ENCODE data around the gene NFASC. TPM values are rescaled to one million over a fixed set of nuclear protein-coding genes. Genes with fewer than 3 reads are reported as not detected.

NFASC gene
- total RNA-seq, 1 donor from 2014 or later: 2.7 TPM

- DNase-seq (ENCODE audit: low spot score): no peak
- no peak for ATAC-seq
Observed at GRCh38 chr1:205032508-205032907, 161.8 kb downstream of the NFASC start.

- DNase-seq (ENCODE audit: low spot score) (peak; percentile 90), ATAC-seq (peak; percentile 81)
Observed at GRCh38 chr1:205037539-205037938, 166.9 kb downstream of the NFASC start.

DNA sequence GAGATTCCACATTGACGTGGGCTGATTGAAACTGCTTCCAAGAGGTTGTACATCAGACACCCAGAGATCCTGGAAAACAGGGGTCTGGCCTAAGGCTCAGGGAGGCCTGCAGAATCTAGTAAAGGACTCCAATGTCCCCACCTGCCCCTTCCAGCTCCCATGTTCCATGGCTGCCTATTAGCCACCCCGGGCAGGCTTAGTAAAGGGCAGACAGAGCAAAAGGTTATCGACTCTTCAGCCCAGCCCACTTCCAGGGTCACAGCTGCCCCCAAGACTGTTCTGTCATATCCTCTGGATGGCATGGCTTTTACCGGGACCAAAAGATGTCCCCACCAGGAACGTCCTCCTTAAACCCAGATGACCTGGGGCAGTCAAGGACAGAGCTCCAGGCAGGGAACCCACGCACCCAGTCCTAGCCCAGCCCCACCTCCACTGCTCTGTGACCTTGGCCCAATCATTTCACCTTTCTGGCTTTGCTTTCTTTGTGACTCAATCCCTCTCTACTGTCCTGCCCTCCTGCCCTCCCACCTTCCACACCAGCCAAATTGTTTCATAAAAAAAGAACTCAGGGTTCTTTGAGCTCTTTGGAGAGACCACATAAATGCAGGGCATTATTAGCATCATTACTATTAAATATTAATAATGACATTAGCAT, 167.6 kb downstream of the NFASC start:
- ATAC-seq (peak; percentile 71), DNase-seq (ENCODE audit: low spot score) (peak; percentile 78)

DNA sequence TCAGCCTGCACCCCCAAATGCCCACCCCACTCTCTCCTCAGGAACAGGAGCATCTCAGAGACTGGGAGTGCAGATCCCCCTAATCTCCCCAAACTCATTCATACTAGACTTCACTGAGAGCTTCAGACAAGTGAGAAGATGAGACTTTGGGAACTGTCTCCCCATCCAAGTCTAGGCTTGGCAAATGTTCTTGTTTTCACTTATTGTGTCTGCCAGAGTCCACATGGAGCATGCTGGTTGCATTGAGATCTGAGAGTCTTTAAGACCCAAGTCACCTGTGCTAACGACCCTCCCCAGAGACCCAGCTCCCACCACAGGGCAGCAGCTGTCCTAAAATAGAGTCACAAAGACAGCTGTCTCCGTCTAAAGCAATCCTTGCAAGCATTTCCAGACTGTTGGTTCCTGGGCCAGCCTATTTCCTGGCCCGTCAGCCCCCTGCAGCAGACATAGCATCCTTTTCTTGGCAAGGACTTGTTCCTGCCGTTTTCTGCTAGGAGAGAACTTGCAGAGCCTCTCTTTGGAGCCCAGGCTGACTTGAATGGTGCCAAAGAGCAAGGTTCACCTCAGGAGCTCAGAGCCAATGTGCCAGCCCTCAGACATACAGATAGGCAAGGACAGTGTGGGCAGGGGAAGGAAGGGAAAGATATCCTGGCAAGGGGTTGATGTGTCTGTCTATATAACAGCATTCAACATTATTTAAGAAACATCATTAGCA, 170.5 kb downstream of the NFASC start:
- peak; percentile 67 for DNase-seq (ENCODE audit: low spot score)
- peak; percentile 71 for ATAC-seq

- DNase-seq (ENCODE audit: low spot score) (no peak), ATAC-seq (no peak)
Observed at GRCh38 chr1:205041998-205042910, 171.6 kb downstream of the NFASC start.

DNA sequence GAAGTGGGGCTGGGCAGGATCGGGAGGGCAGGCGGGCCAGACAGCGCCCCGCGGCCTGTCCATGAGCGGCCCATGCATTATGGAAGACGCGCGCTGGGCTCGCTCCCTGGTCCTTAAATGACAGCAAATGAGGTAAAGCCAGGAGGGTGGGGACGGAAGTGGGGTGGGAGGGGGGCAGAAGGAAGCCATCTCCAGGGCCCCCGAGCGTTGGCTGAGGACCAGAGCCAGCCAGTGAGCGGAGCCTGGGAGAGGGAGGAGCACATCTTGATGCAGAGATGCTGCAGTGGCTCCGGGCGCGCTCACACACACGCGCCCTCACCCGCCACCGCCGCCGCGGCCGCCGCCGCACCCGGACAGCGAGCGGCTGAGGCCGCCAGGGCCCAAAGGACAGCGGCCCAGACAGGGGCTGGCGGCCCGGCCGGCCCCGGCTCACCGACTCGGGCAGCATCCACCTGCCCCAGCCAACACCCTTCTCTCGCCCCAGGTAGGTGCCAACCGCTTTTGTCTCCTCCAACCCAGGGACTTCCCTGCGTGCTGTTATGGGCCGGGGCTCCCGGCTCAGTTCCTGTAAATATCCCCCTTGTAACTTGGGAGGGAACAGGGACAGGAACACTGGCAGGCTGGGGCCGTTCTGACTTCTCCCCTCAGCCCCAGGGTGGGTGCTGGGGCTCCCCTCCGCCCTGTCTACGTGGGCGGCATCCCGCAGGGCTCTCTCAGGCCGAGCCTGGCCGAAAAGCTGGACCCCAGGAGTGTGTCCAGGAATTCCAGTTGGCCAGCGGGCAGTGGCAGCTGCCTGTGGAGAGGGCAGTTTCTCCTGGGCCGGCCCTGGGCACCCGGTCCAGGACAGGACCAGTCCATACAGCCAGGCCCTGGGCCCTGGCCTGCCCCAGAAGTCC, 172.5 kb downstream of the NFASC start, which contains the start of gene CNTN2:
Gene CNTN2 (plus strand): TSS at position 302 of the 896 bp plus-strand sequence. CDS start 9,974 bp downstream, outside the sequence.
- ATAC-seq: no peak
- no peak for DNase-seq (ENCODE audit: low spot score)

GRCh38 chr1:205043866-205044265, 173.2 kb downstream of the NFASC start:
- ATAC-seq (no peak), DNase-seq (ENCODE audit: low spot score) (no peak)

DNA sequence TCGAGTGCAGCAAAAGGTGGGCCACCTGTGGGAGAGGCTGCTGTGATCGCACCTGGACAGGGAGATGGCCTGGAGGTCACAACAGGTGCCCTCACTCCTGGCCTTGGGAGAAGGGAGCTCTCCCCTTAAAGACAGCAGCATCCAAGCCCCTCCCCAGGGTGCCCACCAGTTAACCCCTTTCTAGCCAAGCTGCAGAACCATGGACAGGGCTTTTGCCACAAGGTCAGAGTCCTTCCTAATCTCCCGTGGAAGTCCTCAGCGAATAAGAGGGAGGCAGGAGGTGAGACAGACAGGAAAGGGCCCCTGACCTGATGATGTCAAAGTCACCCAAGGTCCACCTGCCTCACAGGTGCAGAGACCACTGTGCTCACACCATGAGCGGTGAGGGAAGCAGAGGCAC, 174.1 kb downstream of the NFASC start:
- no peak for DNase-seq (ENCODE audit: low spot score)

GRCh38 chr1:205045146-205045545, 174.5 kb downstream of the NFASC start:
- DNase-seq (ENCODE audit: low spot score) (peak; percentile 61), ATAC-seq (peak; percentile 40)

More for the DNA sequence above, 174.1 kb downstream of the NFASC start:
- ATAC-seq: no peak

GRCh38 chr1:205046870-205047269, 176.2 kb downstream of the NFASC start:
- ATAC-seq (no peak), DNase-seq (ENCODE audit: low spot score) (no peak)

- ATAC-seq (no peak), DNase-seq (ENCODE audit: low spot score) (no peak)
Observed at GRCh38 chr1:205047764-205048231, 177.1 kb downstream of the NFASC start.

DNA sequence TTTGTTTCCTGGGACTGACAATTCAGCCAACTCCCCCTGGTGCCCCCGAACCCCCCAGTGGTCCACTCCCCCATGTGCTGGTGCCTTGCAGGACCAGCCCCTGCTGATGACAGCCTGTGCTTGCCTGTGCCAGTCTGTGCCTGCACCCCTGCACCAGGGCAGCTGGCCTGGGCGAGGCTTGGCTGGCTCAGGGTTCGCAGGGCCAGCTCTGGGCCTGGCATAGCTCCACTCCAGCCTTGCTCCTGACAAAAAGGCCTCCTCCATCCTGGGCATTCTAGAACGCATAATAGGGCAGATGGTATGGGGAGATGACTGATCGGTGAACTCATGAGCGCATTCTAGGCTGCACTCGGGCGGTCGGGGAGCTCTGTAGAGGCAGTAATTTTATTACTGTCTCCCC, 177.7 kb downstream of the NFASC start:
- ATAC-seq: peak; percentile 77
- DNase-seq (ENCODE audit: low spot score): peak; percentile 68

- DNase-seq (ENCODE audit: low spot score): peak; percentile 85
- ATAC-seq: peak; percentile 91
Observed at GRCh38 chr1:205049479-205049878, 178.8 kb downstream of the NFASC start.

- no peak for ATAC-seq
- no peak for DNase-seq (ENCODE audit: low spot score)
Observed at GRCh38 chr1:205052690-205053089, 182.0 kb downstream of the NFASC start.

DNA sequence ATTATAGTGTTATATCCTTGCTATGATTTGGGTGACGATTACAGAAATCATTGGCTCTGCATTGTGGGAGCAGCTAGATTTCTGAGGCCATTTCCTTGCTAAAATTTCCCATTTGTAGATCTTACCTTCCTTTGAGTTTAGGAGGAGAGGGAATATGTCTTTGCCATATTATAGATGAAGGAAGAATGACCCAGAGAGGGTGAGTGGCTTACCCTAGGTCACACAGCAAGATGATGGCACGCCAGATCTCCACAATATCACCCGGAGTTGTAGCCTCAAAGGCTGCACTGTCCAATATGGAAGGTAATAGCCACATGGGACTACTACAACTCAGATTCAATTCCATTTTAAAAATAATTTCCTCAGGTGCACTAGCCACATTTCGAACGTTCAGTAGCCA, 182.6 kb downstream of the NFASC start:
- ATAC-seq (no peak), DNase-seq (ENCODE audit: low spot score) (no peak)

DNA sequence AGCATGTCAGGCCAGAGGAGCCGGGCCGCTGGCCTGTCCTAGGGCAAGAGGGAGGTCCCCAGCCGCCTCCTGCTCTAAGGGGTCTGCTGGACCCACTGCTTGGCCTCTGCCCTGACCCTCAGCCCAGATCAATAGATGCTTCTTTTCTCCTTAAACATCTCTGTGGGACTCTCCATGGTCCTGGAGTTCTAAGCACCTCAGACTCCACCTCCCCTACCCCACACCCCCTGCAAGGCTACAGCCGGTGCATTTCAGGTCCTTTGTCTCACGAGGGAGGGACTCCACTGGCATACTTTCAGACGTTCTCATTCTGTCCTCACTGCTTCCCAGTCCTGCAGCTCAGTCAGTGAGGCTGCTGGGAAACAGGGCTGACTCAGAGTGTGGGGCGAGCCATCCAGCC, 183.4 kb downstream of the NFASC start:
- DNase-seq (ENCODE audit: low spot score) (no peak), ATAC-seq (no peak)

GRCh38 chr1:205056188-205056611, 185.5 kb downstream of the NFASC start:
- ATAC-seq: no peak
- DNase-seq (ENCODE audit: low spot score): no peak

- DNase-seq (ENCODE audit: low spot score) (no peak), ATAC-seq (no peak)
Observed at GRCh38 chr1:205056956-205057568, 186.4 kb downstream of the NFASC start.

DNA sequence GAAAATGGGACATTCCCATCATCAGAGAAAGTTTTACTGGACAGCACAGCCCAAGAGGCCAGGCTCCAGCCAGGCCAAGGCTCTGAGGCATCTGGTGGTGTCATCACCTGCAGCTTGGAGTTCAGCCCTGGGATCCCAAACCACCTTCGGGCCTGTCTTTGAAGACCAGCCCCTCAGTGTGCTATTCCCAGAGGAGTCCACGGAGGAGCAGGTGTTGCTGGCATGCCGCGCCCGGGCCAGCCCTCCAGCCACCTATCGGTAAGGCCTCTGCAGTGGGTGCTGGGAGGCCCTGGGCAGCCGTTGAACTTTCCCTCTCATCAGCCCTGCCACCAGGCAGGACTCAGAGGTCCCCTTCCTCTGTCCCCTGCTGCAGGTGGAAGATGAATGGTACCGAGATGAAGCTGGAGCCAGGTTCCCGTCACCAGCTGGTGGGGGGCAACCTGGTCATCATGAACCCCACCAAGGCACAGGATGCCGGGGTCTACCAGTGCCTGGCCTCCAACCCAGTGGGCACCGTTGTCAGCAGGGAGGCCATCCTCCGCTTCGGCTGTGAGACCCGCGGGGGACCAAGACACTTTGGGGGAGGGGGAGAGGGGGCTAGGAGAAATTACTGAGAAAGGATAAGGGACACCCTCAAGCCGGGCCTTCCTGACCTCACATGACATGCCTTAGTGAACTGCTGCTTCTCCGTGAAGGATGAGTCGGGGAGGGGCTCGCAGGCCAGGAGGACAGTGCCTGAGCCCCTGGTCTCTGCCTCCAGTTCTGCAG, 187.3 kb downstream of the NFASC start:
- DNase-seq (ENCODE audit: low spot score) (no peak), ATAC-seq (no peak)
